Subcutaneous adipose tissue (tissue), 4 donors: ENCODE data around the gene NAALADL2. TPM values are rescaled to one million over a fixed set of nuclear protein-coding genes. Genes with fewer than 3 reads are reported as not detected.

ENCODE experiments used
- total RNA-seq, 4 donors: library from RNA; depleted of rRNA; stranded (reverse); fragments of >200 nt; gene quantifications; one replicate each; pipeline ENCODE4 v1.1.0, GENCODE V29; 2016
- TF ChIP-seq, protein P1 (sequence below): fragments of 450-650 bp; IDR thresholded peaks from one replicate; pipeline ENCODE4 v1.5.1; 2016; ENCODE audit warnings: low read depth, mild to moderate bottlenecking, control low read depth, antibody characterized with exemption, moderate library complexity

The NAALADL2 gene
- total RNA-seq, 4 donors from 2014 or later = 9.4 to 18.1 (median 11.8) TPM

GRCh38 chr3:175039875-175040274 lies 180.7 kb downstream of the NAALADL2 start:
- TF ChIP-seq, protein P1, sequence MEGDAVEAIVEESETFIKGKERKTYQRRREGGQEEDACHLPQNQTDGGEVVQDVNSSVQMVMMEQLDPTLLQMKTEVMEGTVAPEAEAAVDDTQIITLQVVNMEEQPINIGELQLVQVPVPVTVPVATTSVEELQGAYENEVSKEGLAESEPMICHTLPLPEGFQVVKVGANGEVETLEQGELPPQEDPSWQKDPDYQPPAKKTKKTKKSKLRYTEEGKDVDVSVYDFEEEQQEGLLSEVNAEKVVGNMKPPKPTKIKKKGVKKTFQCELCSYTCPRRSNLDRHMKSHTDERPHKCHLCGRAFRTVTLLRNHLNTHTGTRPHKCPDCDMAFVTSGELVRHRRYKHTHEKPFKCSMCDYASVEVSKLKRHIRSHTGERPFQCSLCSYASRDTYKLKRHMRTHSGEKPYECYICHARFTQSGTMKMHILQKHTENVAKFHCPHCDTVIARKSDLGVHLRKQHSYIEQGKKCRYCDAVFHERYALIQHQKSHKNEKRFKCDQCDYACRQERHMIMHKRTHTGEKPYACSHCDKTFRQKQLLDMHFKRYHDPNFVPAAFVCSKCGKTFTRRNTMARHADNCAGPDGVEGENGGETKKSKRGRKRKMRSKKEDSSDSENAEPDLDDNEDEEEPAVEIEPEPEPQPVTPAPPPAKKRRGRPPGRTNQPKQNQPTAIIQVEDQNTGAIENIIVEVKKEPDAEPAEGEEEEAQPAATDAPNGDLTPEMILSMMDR = no peak

- TF ChIP-seq, protein P1 = no peak
These were observed 182.2 kb downstream of the NAALADL2 start for GRCh38 chr3:175041369-175041768.

DNA sequence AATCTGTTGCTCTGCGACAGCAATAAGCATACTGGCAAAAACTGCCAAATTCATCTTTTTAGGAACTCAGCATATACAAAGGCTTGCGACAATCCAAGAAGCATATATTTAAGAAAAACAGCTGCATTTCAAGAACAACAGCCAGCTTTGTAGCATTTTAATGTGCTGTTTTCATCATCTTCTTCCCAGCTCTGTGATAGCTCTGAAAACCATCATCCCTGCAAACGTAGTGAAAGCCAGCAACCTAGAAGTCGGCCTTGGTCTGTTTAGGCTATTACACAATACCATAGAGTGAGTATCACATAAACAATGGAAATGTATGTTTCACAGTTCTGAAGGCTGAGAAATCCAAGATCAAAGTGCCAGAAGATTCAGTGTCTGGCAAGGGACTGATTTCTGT lies 187.5 kb downstream of the NAALADL2 start:
- TF ChIP-seq, protein P1 = no peak

DNA sequence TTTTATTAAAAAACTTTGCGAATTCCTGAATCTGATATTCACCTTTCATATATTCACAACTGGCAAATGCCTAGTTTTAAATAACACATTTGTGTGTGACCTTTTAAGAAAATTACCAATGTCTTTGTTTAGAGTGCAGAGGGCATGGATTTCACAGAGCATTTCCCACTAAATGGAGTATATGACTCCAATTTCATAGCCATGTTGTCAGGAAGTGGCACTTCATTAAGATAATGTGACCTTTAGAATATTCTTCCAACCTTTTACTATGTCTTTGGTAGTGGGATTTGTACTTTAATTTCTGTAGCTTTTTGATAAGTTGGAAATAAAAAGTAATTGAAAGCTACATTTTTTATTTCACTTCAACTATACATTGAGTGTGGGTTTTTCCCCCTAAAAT lies 188.7 kb downstream of the NAALADL2 start:
- TF ChIP-seq, protein P1 = no peak

DNA sequence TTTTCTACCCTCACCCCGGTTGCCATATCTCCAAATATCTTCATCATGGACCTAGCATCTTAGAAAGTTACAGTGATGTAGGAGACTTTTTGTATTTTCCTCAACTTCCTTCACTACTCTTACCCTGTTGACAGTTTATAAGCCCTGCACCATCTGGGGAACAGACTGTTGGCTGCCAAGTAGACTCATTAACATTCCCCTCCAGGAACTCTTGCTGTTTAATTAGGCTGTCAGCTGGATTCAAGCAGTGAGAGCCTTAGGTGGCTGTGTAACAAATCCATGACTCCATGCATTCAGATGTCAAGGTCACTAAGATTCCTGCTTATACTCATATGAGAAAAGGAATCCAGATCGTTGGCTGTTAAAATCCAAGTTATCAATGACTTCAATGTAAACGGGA lies 198.3 kb downstream of the NAALADL2 start:
- TF ChIP-seq, protein P1 = no peak

- TF ChIP-seq, protein P1 = no peak
These were observed 200.7 kb downstream of the NAALADL2 start for GRCh38 chr3:175059788-175060187.

DNA sequence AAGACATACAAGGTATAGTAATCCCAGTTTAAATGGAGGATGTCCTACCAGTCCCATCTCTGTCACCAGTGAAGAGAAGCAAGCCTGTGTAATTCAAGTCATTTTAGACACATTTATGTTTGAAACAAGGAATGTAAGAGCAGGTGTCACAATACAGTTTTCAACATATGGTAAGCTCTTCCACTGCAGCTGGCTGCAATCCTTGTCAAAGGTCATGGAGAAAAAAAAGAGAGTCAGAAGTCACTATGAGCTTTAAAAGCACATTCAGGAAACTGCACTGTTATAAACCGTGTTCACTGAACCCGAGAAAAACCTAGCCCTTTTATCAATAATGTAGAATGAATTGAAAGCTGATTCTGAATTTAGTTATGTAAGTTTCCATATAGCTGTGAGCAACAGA lies 206.4 kb downstream of the NAALADL2 start:
- TF ChIP-seq, protein P1 = no peak
